ENCODE data around the gene DHRS12.

- TF ChIP-seq GATA2 (IDR thresholded peaks at IDR 0.05; ENCODE audit: low read depth, low read length) (no peak), GATA3 (IDR thresholded peaks at IDR 0.05; ENCODE audit: low read depth, low read length) (no peak)
Observed at GRCh38 chr13:51770681-51771417, 33.1 kb downstream of the DHRS12 start.

Data from SH-SY5Y (cell line).